GM12878 (cell line): ENCODE data around the gene PPFIBP1. TPM values are rescaled to one million over a fixed set of nuclear protein-coding genes. Genes with fewer than 3 reads are reported as not detected.

ENCODE experiments used
- ATAC-seq: fragments of 200-7000 bp; cut with Tn5 transposase; 3 replicates; pipeline ENCODE4 v1.9.1; 2020; ENCODE audit warnings: mild to moderate bottlenecking, moderate library complexity
- BruUV-seq: library from RNA; stranded (reverse); fragments of 400-500 nt; replicated peaks from 2 replicates; lab custom pipeline; 2021; lab: Mats Ljungman, UMichigan
- CTCF ChIA-PET: fragments of 300-600 bp; sonication (Branson Sonifier 250); formaldehyde crosslinking; extraction: SDS; loops from one replicate; lab custom pipeline; 2021; ENCODE audit warnings: inconsistent platforms; lab: Yijun Ruan, JAX
- POLR2A ChIA-PET: fragments of 350-600 bp; formaldehyde crosslinking; extraction: SDS; loops from one replicate; lab custom pipeline; 2021; ENCODE audit warnings: inconsistent platforms; lab: Charles Lee
- RAD21 ChIA-PET: fragments of 300-600 bp; sonication (Branson Sonifier 250); formaldehyde crosslinking; loops from one replicate; lab custom pipeline; 2023; ENCODE audit warnings: antibody characterized with exemption; ENCODE audit not compliant: unreplicated experiment; lab: Charles Lee
- SMC1A ChIA-PET: fragments of 300-600 bp; sonication (Branson Sonifier 250); formaldehyde crosslinking; loops from one replicate; lab custom pipeline; 2023; ENCODE audit not compliant: unreplicated experiment, uncharacterized antibody; lab: Charles Lee
- DNase-seq: peaks from one replicate; pipeline ENCODE4 v3.0.0-alpha.2; 2011; ENCODE audit warnings: low read depth, low spot score
- FAIRE-seq: peaks from 3 replicates; lab custom pipeline; 2011; peaks lifted over from hg19 to GRCh38; lab: Jason Lieb, UNC
- H2AFZ ChIP-seq: 2 replicates; pipeline ENCODE4 v1.6.0; 2011; ENCODE audit warnings: low read depth, low read length, control low read depth; ENCODE audit not compliant: control insufficient read depth
- H3K27ac ChIP-seq: 2 replicates; pipeline ENCODE4 v1.5.1; 2011; ENCODE audit warnings: control low read depth; ENCODE audit not compliant: control insufficient read depth, insufficient read depth
- H3K27me3 ChIP-seq, 2 experiments: replicated peaks in 1 of 2; 2 replicates each; pipeline versions ENCODE4 v1.6.0 to v1.6.1; 2011; ENCODE audit warnings: low read length in 1 of 2; ENCODE audit not compliant: control insufficient read depth in 2 of 2, insufficient read depth in 2 of 2
- H3K36me3 ChIP-seq, 2 experiments: 2 replicates each; pipeline ENCODE4 v1.5.1; 2011; ENCODE audit warnings: low read length in 1 of 2; ENCODE audit not compliant: control insufficient read depth in 2 of 2, insufficient read depth in 2 of 2
- H3K4me1 ChIP-seq: 2 replicates; pipeline ENCODE4 v1.6.1; 2011; ENCODE audit warnings: mild to moderate bottlenecking, low read length, moderate library complexity, mixed read lengths; ENCODE audit not compliant: control insufficient read depth, insufficient read depth
- H3K4me2 ChIP-seq: 2 replicates; pipeline ENCODE4 v1.6.0; 2011; ENCODE audit warnings: control low read depth; ENCODE audit not compliant: control insufficient read depth, insufficient read depth
- H3K4me3 ChIP-seq: fragments of 200-600 bp; sonication (generic); 2 replicates; pipeline ENCODE4 v1.5.1; 2016
- H3K79me2 ChIP-seq: 2 replicates; pipeline ENCODE4 v1.6.0; 2011; ENCODE audit warnings: low read length; ENCODE audit not compliant: control insufficient read depth, insufficient read depth
- H3K9ac ChIP-seq: 2 replicates; pipeline ENCODE4 v1.8.0; 2011; ENCODE audit warnings: low read length, control low read depth, mixed read lengths; ENCODE audit not compliant: control insufficient read depth, insufficient read depth
- H3K9me3 ChIP-seq: replicated peaks from 3 replicates; pipeline ENCODE4 v1.5.1; 2011; ENCODE audit warnings: mild to moderate bottlenecking, low read length; ENCODE audit not compliant: control insufficient read depth, insufficient read depth
- H4K20me1 ChIP-seq: 2 replicates; pipeline ENCODE4 v1.6.0; 2011; ENCODE audit not compliant: control insufficient read depth, insufficient read depth
- BMI1 ChIP-seq: fragments of 450-650 bp; IDR thresholded peaks from 2 replicates; pipeline ENCODE4 v1.6.1; 2016; ENCODE audit warnings: mild to moderate bottlenecking, moderate library complexity, borderline replicate concordance
- CBX5 ChIP-seq: sonication (generic); IDR thresholded peaks from 2 replicates; pipeline ENCODE4 v1.6.1; 2016; ENCODE audit warnings: low read depth, moderate library complexity, mild to moderate bottlenecking, inconsistent platforms
- MEF2A ChIP-seq: IDR thresholded peaks from 2 replicates; pipeline ENCODE4 v1.6.1; 2011; ENCODE audit warnings: low read depth, mild to moderate bottlenecking, low read length, moderate library complexity; ENCODE audit not compliant: insufficient read depth
- NFIC ChIP-seq: IDR thresholded peaks from 2 replicates; pipeline ENCODE4 v1.6.1; 2012; ENCODE audit warnings: low read depth, mild to moderate bottlenecking, inconsistent platforms, low read length, moderate library complexity
- NR2C1 ChIP-seq: fragments of 450-650 bp; IDR thresholded peaks from 2 replicates; pipeline ENCODE4 v1.6.1; 2017; ENCODE audit warnings: antibody characterized with exemption, mild to moderate bottlenecking, moderate library complexity
- RUNX3 ChIP-seq: IDR thresholded peaks from 2 replicates; pipeline ENCODE4 v1.6.1; 2012; ENCODE audit warnings: low read length, inconsistent platforms
- SMAD5 ChIP-seq: IDR thresholded peaks from 2 replicates; pipeline ENCODE4 v1.6.1; 2016; ENCODE audit warnings: antibody characterized with exemption, low read depth
- SUZ12 ChIP-seq: fragments of 200-600 bp; sonication (generic); IDR thresholded peaks from one replicate; pipeline ENCODE4 v1.6.1; 2018; ENCODE audit warnings: antibody characterized with exemption, mild to moderate bottlenecking; ENCODE audit not compliant: unreplicated experiment
- ZBED1 ChIP-seq: IDR thresholded peaks from 2 replicates; pipeline ENCODE4 v1.6.1; 2016; ENCODE audit warnings: borderline replicate concordance
- WGBS: methylation state at CpG from one replicate; pipeline ENCODE4 v1.1.6; 2016; ENCODE audit warnings: low lambda C conversion rate; ENCODE audit not compliant: insufficient replicate concordance, insufficient coverage; ENCODE audit errors: missing lambda C conversion rate; 5-methylcytosine and 5-hydroxymethylcytosine counted together
- in situ Hi-C: fragments of 300-500 bp; cut with MboI; formaldehyde crosslinking; loops from 9 replicates; pipeline ENCODE4 v1.14.3; 2018; ENCODE audit warnings: mixed read lengths
- intact Hi-C: fragments of 100-400 bp; cut with micrococcal nuclease; formaldehyde crosslinking; loops from one replicate; pipeline ENCODE4 v1.14.2; 2022; ENCODE audit not compliant: unreplicated experiment
- polyA plus RNA-seq, 11 experiments: library from polyadenylated mRNA; depleted of rRNA in 4 of 11; unstranded in 6 of 11; stranded (reverse) in 5 of 11; fragments of >200 nt; fragmentation: Nextera tagmentation in 4 of 11; fragmentation: Illumina TruSeq in 1 of 11; extraction: Ambion mirVana in 4 of 11; extraction: Trizol in 1 of 11; gene quantifications; 1 replicate in 1 of 11; 2 replicates in 10 of 11; pipeline versions ENCODE4 v1.2.1 to v1.2.3, GENCODE V29; 2011 to 2016; ENCODE audit warnings: inconsistent platforms in 2 of 11, missing spikeins in 2 of 11, low read depth in 1 of 11
- total RNA-seq, 4 experiments: library from RNA; depleted of rRNA in 3 of 4; stranded (reverse); fragments of >200 nt in 3 of 4; fragmentation: Illumina TruSeq in 1 of 4; extraction: Trizol in 1 of 4; gene quantifications; 2 replicates each; pipeline versions ENCODE4 v1.2.1 to v1.2.3, GENCODE V29; 2013 to 2021
- TF ChIP-seq, protein P1 (sequence below): IDR thresholded peaks from 2 replicates; pipeline ENCODE4 v1.6.1; 2012; ENCODE audit warnings: low read length, inconsistent platforms

PPFIBP1 gene
- total and polyA plus RNA-seq, 10 of the 15 experiments (the other 5 are each of a cell fraction or from before 2014, with no cell fraction given): 0.47 to 7.8 (median 3.6) TPM

DNA sequence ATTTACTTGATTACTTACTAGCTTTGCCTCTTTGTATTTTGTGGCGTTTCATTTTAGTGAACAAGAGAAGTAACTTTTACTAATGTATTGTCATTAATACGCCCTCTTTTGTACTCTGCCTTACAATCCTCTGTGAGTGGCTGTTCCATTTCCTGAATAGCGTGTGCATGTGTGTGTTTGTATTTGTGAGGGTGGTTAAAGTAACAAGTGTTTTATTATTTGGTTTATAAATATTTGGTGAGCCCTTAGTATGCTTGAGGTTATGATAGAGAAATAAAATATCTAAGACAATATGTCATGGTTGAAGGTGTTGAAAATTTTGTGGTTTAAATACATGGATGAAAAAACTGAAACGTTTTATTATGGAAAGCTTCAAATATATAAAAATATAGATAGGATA lies 100.6 kb downstream of the PPFIBP1 start:
- TF ChIP-seq MEF2A (no peak), BMI1 (no peak), SMAD5 (no peak), SUZ12 (no peak), NFIC (no peak), ZBED1 (no peak), CBX5 (no peak)
- Histone ChIP-seq H3K27ac (no peak overlapping the region), H3K9ac (no peak overlapping the region), H2AFZ (no peak overlapping the region), H3K4me3 (no peak overlapping the region), H4K20me1 (no peaks in the 10 kb centered on the region), H3K4me1 (peaks cover 8% of the 10 kb centered on the region), H3K36me3 (no peaks in the 10 kb centered on the region), H3K9me3 (no peaks in the 10 kb centered on the region), H3K79me2 (no peaks in the 10 kb centered on the region), H3K4me2 (no peak overlapping the region), H3K27me3 (no peaks in the 10 kb centered on the region)
- BruUV-seq: no TSS peak
- WGBS: 49% methylated on average over 4 of the region's 4 CpGs
- CTCF ChIA-PET: no interaction called here
- in situ Hi-C loops: no loop called here
- POLR2A ChIA-PET: no interaction called here
- RAD21 ChIA-PET: no interaction called here
- SMC1A ChIA-PET: interaction anchor here (0.7 kb wide), 1 partner anchor 655 kb away, joined by 3 read pairs; no protein-coding TSS in a partner anchor
- ATAC-seq (no peak), DNase-seq (no peak), FAIRE-seq (no peak)
- intact Hi-C loops: no loop called here

DNA sequence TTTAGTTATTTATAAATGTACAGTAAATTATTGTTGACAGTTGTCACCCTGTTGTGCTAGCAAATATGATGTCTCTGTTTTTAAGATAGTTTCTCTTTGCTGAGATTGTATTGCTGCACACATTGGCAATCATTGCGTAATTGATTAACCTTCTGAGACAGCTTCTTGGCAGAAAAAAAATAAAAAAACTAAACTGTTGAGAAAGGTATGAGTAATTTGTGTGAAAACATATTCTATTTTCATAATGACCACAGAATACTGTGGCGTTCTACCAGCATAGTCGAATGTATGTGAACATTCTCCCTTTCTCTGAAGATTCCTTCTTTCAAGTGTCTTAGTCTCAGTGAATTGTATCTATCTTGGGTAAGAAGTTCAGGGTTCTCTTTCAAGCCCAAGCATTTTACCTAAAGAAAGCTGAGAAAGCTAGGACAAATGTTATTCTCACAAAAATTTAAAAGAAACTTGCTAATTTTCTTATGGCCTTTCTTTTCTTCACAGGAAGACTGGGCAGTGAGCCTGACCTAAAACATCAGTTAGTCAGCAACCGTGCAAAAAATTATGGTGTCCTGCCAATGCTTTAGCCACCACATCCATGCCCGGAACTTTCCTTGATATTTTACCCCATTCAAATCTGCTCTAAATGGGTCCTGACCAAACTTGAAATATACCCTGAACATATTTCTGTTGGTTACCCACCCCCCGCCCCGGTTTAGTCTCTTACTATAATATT lies 103.3 kb downstream of the PPFIBP1 start:
- no TSS peak for BruUV-seq
- FAIRE-seq: peak; percentile 59

More for the DNA sequence above, 103.3 kb downstream of the PPFIBP1 start:
- H3K27me3 ChIP-seq: no peaks in the 10 kb centered on the region
- in situ Hi-C loops: no loop called here
- POLR2A ChIA-PET: no interaction called here
- no peak for DNase-seq
- H2AFZ ChIP-seq: no peak overlapping the region
- peak; percentile 39 for ATAC-seq
- SMC1A ChIA-PET: interaction anchor here (0.8 kb wide), 1 partner anchor 33 kb away, joined by 4 read pairs; no protein-coding TSS in a partner anchor
- CTCF ChIA-PET: interaction anchor here (0.7 kb wide), 1 partner anchor 719 kb away, joined by 3 read pairs; no protein-coding TSS in a partner anchor
- peaks cover 8% of the 10 kb centered on the region for H3K4me1 ChIP-seq
- H3K79me2 ChIP-seq: no peaks in the 10 kb centered on the region
- H4K20me1 ChIP-seq: no peaks in the 10 kb centered on the region
- WGBS: 51% methylated on average over 6 of the region's 7 CpGs
- no peak overlapping the region for H3K27ac ChIP-seq
- H3K4me3 ChIP-seq: no peak overlapping the region
- H3K36me3 ChIP-seq: no peaks in the 10 kb centered on the region
- H3K4me2 ChIP-seq: peak overlapping the region; percentile 48; the same call in 1 of the 2 replicates
- RAD21 ChIA-PET: interaction anchor here (1.1 kb wide), 1 partner anchor 25 kb away, joined by 3 read pairs; no protein-coding TSS in a partner anchor
- intact Hi-C loops: no loop called here
- H3K9me3 ChIP-seq: no peaks in the 10 kb centered on the region
- TF ChIP-seq MEF2A (peak; percentile 74), RUNX3 (peak; percentile 70), NR2C1 (no peak), NFIC (0 out of 2 replicates have a peak, but pooled peaks have one; percentile 22)
- TF ChIP-seq, protein P1, sequence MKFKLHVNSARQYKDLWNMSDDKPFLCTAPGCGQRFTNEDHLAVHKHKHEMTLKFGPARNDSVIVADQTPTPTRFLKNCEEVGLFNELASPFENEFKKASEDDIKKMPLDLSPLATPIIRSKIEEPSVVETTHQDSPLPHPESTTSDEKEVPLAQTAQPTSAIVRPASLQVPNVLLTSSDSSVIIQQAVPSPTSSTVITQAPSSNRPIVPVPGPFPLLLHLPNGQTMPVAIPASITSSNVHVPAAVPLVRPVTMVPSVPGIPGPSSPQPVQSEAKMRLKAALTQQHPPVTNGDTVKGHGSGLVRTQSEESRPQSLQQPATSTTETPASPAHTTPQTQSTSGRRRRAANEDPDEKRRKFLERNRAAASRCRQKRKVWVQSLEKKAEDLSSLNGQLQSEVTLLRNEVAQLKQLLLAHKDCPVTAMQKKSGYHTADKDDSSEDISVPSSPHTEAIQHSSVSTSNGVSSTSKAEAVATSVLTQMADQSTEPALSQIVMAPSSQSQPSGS: peak; percentile 55; the same call in 1 of the 2 replicates
- no peak overlapping the region for H3K9ac ChIP-seq
